GM21619 (cell line): ENCODE measurements around the gene RASA3.
"Not testable (repeated sequence)": the region's sequence is repeated elsewhere in the genome, so short reads cannot be mapped to it uniquely, and the experiment has no call there.

ENCODE experiments used
- ATAC-seq: cut with Tn5 transposase; IDR thresholded peaks from one replicate; pipeline ENCODE4 v1.9.1; 2021; ENCODE audit not compliant: unreplicated experiment

RASA3 gene

GRCh38 chr13:114082849-114083645 lies 49.4 kb downstream of the RASA3 start:
- ATAC-seq: no peak

- no peak for ATAC-seq
Observed at GRCh38 chr13:114081761-114082681, 50.4 kb downstream of the RASA3 start.

- ATAC-seq: no peak
Observed at GRCh38 chr13:114080739-114081561, 51.5 kb downstream of the RASA3 start.

GRCh38 chr13:114079601-114080536 lies 52.6 kb downstream of the RASA3 start:
- no peak for ATAC-seq

- ATAC-seq: no peak
Observed at GRCh38 chr13:114078461-114079451, 53.7 kb downstream of the RASA3 start.

- ATAC-seq: no peak
Observed at GRCh38 chr13:114077933-114078325, 54.5 kb downstream of the RASA3 start.

- ATAC-seq: no peak
Observed at GRCh38 chr13:114077099-114077932, 55.1 kb downstream of the RASA3 start.

GRCh38 chr13:114076329-114077090 lies 55.9 kb downstream of the RASA3 start:
- no peak for ATAC-seq

GRCh38 chr13:114075811-114076210 lies 56.6 kb downstream of the RASA3 start:
- ATAC-seq: not testable (repeated sequence)

GRCh38 chr13:114074671-114075315 lies 57.6 kb downstream of the RASA3 start:
- no peak for ATAC-seq

GRCh38 chr13:114073881-114074612 lies 58.4 kb downstream of the RASA3 start:
- ATAC-seq: no peak

GRCh38 chr13:114072421-114072820 lies 60.0 kb downstream of the RASA3 start:
- ATAC-seq: no peak

- ATAC-seq: no peak
Observed at GRCh38 chr13:114071991-114072390, 60.4 kb downstream of the RASA3 start.

GRCh38 chr13:114071410-114071809 lies 61.0 kb downstream of the RASA3 start:
- ATAC-seq: no peak

- no peak for ATAC-seq
Observed at GRCh38 chr13:114070098-114070799, 62.2 kb downstream of the RASA3 start.
